Measurements from ENCODE around the gene ARMC5. TPM values are rescaled to one million over a fixed set of nuclear protein-coding genes. Genes with fewer than 3 reads are reported as not detected.
"Not testable (repeated sequence)": the region's sequence is repeated elsewhere in the genome, so short reads cannot be mapped to it uniquely, and the experiment has no call there.

Gene ARMC5
- total RNA-seq = 13.6 and 14.6 TPM in 2 replicates

GRCh38 chr16:31458844-31459686 lies at the start of gene ARMC5:
Gene ARMC5 (plus strand): TSS chr16:31459501. CDS start chr16:31459525, 24 bp downstream.
- intact Hi-C loops (cut with micrococcal nuclease) = loop anchor here (1.0 to 10.0 kb wide), 9 partner anchors 236 to 537 kb away; partner anchors contain the start of genes FUS, KAT8, SETD1A and STX4

DNA sequence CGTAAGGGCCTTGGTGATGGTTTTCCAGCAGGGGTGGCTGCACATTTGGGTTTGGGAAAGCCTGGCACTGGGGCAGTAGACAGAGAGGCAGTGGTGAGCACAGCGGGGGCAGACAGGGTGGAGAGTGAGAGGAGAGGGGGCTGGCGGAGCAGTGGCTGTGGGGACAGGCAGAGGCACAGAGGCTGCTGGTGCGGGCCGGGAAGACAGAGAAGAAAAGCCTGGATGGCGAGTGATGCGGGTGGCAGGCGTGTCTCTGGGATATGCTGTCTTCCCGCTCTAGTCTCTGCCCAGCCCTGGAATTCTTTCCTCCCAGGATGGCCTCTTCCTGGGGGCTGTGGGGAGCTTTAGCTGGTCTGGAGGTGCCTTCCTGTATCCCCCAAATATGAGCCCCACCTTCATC lies 49.2 kb upstream of the ARMC5 start:
- intact Hi-C loops (cut with micrococcal nuclease) = no loop called here

GRCh38 chr16:31411024-31411844 lies 48.1 kb upstream of the ARMC5 start:
- intact Hi-C loops (cut with micrococcal nuclease) = no loop called here

- intact Hi-C loops (cut with micrococcal nuclease) = no loop called here
Observed at GRCh38 chr16:31412750-31413149, 46.6 kb upstream of the ARMC5 start.

DNA sequence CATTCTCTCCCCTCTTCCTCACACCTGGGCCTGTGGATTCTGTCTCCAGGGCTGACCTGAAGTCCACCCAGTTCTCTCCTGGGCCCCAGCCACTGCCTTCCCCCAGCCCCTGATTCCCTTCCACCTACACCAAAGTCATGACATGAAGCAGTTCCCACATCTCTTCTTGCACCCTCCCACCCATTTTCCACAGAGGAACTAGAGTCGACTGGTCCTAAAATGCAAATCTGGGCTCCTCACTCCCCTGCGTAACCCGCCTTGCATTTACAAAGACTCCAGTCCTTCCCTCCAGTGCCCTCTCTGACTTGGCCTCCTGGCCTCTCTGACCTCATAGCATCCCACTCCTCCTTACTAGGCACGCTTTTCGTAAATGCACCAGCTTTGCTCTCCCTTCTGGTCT lies 45.9 kb upstream of the ARMC5 start:
- intact Hi-C loops (cut with micrococcal nuclease) = no loop called here

DNA sequence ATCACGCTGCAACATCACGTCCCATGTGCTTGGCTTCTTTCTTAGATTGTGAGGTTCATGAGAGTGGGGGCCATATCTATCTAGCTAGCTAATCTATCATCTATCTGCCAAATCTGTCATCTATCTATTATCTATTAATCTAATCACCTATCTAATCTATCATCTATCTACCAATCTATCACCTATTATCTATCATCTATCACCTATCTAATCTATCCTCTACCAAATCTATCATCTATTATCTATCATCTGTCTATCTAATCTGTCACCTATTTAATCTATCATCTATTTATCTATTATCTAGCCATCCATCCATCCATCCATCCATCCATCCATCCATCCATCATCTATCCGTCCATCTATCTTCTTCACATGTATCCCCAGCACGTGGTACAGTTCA lies 45.4 kb upstream of the ARMC5 start:
- intact Hi-C loops (cut with micrococcal nuclease) = no loop called here

- intact Hi-C loops (cut with micrococcal nuclease) = no loop called here
Observed at GRCh38 chr16:31414706-31415105, 44.6 kb upstream of the ARMC5 start.

GRCh38 chr16:31416371-31416770 lies 42.9 kb upstream of the ARMC5 start:
- intact Hi-C loops (cut with micrococcal nuclease) = no loop called here

DNA sequence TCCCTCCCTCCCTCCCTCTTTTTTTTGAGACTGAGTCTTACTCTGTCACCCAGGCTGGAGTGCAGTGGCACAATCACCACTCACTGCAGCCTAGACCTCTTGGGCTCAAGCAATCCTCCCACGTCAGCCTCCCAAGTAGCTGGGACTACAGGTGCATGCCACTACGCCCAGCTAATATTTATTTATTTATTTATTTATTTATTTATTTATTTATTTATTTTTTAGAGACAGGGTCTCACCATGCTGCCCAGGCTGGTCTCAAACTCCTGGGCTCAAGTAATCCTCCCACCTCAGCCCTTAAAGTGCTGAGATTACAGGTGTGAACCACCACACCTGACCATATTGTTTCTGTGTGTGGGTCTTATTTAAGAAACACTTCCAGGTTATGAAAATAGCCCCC lies 42.3 kb upstream of the ARMC5 start:
- intact Hi-C loops (cut with micrococcal nuclease) = not testable (repeated sequence)

DNA sequence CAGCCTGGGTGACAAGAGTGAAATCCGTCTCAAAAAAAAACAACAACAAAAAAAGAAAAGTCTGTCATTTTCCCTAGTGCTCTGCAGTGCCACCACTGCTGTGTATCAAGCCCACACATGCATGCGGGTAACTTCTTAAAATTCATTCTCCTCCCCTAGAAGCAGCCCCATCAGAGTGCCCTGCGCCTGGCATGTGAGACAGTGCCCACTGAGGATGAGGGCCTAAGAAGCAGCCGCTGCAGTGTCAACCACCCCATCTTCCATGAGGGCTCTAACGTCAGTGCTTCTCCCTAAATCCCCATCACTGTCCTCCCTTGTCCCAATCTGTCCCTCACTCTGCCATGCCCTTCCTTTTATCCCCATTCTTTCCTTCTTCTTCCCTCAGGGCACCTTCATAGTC lies 41.4 kb upstream of the ARMC5 start:
- intact Hi-C loops (cut with micrococcal nuclease) = no loop called here

GRCh38 chr16:31420037-31420436 lies 39.3 kb upstream of the ARMC5 start:
- intact Hi-C loops (cut with micrococcal nuclease) = loop anchor here (2.0 kb wide), 1 partner anchor 65 kb away; the partner anchor contains the start of gene ITGAX

- intact Hi-C loops (cut with micrococcal nuclease) = loop anchor here (2.0 kb wide), 1 partner anchor 67 kb away; the partner anchor contains the start of gene ITGAX
Observed at GRCh38 chr16:31421587-31421986, 37.7 kb upstream of the ARMC5 start.

DNA sequence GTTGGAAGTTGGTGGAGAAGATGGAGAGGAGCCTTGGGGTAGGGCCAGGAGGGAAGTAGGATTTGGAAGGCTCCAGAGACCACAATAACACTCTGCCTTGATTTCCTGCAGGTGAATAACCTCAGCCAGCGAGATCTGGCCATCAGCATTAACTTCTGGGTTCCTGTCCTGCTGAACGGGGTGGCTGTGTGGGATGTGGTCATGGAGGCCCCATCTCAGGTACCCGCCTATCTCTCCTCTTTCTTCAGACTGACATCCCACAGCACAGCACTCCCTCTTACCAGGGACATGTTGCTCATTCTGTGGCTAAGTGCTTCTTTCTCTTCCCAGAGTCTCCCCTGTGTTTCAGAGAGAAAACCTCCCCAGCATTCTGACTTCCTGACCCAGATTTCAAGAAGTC lies 36.1 kb upstream of the ARMC5 start:
- intact Hi-C loops (cut with micrococcal nuclease) = no loop called here

DNA sequence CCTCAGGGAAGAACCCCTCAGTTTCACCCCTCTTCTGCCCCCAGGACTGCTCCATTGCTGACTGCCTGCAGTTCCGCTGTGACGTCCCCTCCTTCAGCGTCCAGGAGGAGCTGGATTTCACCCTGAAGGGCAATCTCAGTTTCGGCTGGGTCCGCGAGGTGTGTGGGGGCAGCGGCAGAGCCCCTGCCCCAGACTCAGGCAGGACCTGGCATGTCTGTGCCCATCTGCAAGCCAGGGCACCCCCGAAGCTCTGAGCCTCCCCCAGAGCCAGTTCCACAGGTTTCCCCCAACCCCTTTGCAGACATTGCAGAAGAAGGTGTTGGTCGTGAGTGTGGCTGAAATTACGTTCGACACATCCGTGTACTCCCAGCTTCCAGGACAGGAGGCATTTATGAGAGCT lies 35.5 kb upstream of the ARMC5 start:
- intact Hi-C loops (cut with micrococcal nuclease) = no loop called here

- intact Hi-C loops (cut with micrococcal nuclease) = no loop called here
Observed at GRCh38 chr16:31427441-31428278, 31.6 kb upstream of the ARMC5 start.

- intact Hi-C loops (cut with micrococcal nuclease) = no loop called here
Observed at GRCh38 chr16:31428279-31428597, 31.1 kb upstream of the ARMC5 start, which contains the start of gene COX6A2. Gene COX6A2 (minus strand): TSS chr16:31428360. CDS start chr16:31428325, 35 bp downstream.

DNA sequence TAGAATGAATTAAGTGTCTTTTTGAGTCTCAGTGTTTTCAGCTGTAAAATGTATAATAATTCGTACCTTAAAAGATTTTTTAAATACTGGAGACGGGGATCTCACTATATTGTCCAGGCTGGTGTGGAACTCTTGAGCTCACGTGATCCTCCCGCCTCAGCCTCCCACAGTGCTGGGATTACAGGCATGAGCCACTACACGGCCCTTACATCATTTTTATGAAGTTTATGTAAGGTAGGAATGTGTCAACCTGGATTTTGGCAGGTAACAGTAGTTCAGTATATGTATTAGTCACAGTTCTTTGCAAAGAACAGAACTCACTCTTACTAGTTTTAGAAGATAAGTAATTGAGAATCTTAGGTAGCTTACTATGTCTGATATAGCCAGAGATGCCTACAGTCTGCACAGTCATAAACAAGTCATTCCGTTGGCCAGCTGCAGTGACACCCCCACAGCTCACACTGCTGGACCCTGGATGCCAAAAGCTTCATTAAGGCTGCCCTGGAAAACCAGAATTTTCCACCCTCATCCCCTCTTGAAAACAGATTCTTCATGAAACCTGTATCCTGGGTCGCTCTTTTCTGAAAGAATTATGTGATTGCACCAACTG lies 30.6 kb upstream of the ARMC5 start:
- intact Hi-C loops (cut with micrococcal nuclease) = no loop called here

- intact Hi-C loops (cut with micrococcal nuclease) = no loop called here
Observed at GRCh38 chr16:31429314-31429713, 30.0 kb upstream of the ARMC5 start.

DNA sequence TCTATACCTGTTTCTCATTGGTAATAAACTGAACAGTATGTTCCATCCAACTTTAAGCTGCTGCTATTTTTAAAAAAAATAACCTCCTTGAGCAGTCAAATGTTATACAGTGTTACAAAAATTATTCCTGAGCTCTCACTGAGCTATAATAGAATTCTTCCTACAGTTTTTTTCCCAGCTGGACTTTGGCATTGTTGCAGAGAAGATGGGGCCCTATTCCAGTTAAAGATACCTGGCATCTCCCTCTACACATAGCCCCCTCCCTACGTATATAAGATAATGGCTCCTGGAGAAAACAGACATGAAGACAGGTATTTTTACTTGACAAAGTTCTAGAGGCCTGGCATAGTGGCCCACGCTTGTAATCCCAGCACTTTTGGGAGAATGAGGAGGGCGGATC lies 29.5 kb upstream of the ARMC5 start:
- intact Hi-C loops (cut with micrococcal nuclease) = no loop called here

GRCh38 chr16:31430380-31431052 lies 28.8 kb upstream of the ARMC5 start:
- intact Hi-C loops (cut with micrococcal nuclease) = no loop called here

All from T-helper 2 cell treated with Interferon-gamma antibody and Interleukin-4, amounts not matched to agents 100 ng/mL and 5 ng/mL, for 36 hours (primary cell).